ENCODE data around the gene ASIC2. TPM values are rescaled to one million over a fixed set of nuclear protein-coding genes. Genes with fewer than 3 reads are reported as not detected.

ASIC2 gene
- total RNA-seq, 1 experiment from 2014 or later, result not detected

GRCh38 chr17:33118391-33119075 lies 174.6 kb downstream of the ASIC2 start (continued):
- TF ChIP-seq TCF7L2 (IDR thresholded peaks at IDR 0.05; ENCODE audit: borderline replicate concordance, extremely low read depth, insufficient read depth, insufficient read length) (no peak), EZH2phosphoT487 (IDR thresholded peaks at IDR 0.05; ENCODE audit: borderline replicate concordance) (no peak), SP1 (IDR thresholded peaks at IDR 0.05; ENCODE audit: low read depth) (no peak), SRF (IDR thresholded peaks at IDR 0.05; ENCODE audit: low read depth) (no peak), RAD21 (IDR thresholded peaks at IDR 0.05; ENCODE audit: low read depth) (no peak)

- ChIA-PET RAD21 (ENCODE audit: low non-redundant PET in 1 of 2, low total read pairs in 2 of 2, uncharacterized antibody in 2 of 2, unreplicated experiment in 2 of 2) (no interaction called here), POLR2A (no interaction called here), CTCF (no interaction called here)
- ATAC-seq (no peak), DNase-seq (ENCODE audit: low read depth, low spot score) (no peak)
- peaks cover 0 to 12% of the 10 kb centered on the region in 2 experiments; a peak in 3 of 4 replicates for H3K4me1 ChIP-seq (ENCODE audit: control insufficient read depth in 1 of 2, insufficient read depth in 2 of 2, low read length in 2 of 2)
- no peaks in the 10 kb centered on the region for H4K20me1 ChIP-seq (ENCODE audit: insufficient read depth)
- BruUV-seq (replicated peaks), result no TSS peak
- H3K27ac ChIP-seq (ENCODE audit: low read depth, low read length), result no peak overlapping the region
- H2AFZ ChIP-seq (ENCODE audit: low read depth, low read length, poor library complexity, severe bottlenecking), result no peak overlapping the region
- TF ChIP-seq, protein P1, sequence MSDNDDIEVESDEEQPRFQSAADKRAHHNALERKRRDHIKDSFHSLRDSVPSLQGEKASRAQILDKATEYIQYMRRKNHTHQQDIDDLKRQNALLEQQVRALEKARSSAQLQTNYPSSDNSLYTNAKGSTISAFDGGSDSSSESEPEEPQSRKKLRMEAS (IDR thresholded peaks at IDR 0.05), result no peak
- TF ChIP-seq FOSL1 (IDR thresholded peaks at IDR 0.05; ENCODE audit: low read depth) (no peak), EZH2phosphoT487 (IDR thresholded peaks at IDR 0.05; ENCODE audit: borderline replicate concordance) (no peak), ZFX (IDR thresholded peaks at IDR 0.05) (no peak), RAD21 (IDR thresholded peaks at IDR 0.05; ENCODE audit: low read depth) (no peak), SIN3A (IDR thresholded peaks at IDR 0.05; ENCODE audit: low read depth) (no peak), ZNF274 (IDR thresholded peaks at IDR 0.05; ENCODE audit: low read depth, low read length) (no peak), JUND (IDR thresholded peaks at IDR 0.05) (no peak), CEBPB (IDR thresholded peaks at IDR 0.05; ENCODE audit: low read depth) (no peak)
- TF ChIP-seq, protein P2, sequence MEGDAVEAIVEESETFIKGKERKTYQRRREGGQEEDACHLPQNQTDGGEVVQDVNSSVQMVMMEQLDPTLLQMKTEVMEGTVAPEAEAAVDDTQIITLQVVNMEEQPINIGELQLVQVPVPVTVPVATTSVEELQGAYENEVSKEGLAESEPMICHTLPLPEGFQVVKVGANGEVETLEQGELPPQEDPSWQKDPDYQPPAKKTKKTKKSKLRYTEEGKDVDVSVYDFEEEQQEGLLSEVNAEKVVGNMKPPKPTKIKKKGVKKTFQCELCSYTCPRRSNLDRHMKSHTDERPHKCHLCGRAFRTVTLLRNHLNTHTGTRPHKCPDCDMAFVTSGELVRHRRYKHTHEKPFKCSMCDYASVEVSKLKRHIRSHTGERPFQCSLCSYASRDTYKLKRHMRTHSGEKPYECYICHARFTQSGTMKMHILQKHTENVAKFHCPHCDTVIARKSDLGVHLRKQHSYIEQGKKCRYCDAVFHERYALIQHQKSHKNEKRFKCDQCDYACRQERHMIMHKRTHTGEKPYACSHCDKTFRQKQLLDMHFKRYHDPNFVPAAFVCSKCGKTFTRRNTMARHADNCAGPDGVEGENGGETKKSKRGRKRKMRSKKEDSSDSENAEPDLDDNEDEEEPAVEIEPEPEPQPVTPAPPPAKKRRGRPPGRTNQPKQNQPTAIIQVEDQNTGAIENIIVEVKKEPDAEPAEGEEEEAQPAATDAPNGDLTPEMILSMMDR (IDR thresholded peaks at IDR 0.05 in 2 of 3, conservative IDR thresholded peaks at IDR 0.05 in 1 of 3; ENCODE audit: borderline replicate concordance in 1 of 3, insufficient read depth in 1 of 3, low read depth in 2 of 3, low read length in 2 of 3), result no peak
- TF ChIP-seq, protein P3, sequence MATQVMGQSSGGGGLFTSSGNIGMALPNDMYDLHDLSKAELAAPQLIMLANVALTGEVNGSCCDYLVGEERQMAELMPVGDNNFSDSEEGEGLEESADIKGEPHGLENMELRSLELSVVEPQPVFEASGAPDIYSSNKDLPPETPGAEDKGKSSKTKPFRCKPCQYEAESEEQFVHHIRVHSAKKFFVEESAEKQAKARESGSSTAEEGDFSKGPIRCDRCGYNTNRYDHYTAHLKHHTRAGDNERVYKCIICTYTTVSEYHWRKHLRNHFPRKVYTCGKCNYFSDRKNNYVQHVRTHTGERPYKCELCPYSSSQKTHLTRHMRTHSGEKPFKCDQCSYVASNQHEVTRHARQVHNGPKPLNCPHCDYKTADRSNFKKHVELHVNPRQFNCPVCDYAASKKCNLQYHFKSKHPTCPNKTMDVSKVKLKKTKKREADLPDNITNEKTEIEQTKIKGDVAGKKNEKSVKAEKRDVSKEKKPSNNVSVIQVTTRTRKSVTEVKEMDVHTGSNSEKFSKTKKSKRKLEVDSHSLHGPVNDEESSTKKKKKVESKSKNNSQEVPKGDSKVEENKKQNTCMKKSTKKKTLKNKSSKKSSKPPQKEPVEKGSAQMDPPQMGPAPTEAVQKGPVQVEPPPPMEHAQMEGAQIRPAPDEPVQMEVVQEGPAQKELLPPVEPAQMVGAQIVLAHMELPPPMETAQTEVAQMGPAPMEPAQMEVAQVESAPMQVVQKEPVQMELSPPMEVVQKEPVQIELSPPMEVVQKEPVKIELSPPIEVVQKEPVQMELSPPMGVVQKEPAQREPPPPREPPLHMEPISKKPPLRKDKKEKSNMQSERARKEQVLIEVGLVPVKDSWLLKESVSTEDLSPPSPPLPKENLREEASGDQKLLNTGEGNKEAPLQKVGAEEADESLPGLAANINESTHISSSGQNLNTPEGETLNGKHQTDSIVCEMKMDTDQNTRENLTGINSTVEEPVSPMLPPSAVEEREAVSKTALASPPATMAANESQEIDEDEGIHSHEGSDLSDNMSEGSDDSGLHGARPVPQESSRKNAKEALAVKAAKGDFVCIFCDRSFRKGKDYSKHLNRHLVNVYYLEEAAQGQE (IDR thresholded peaks at IDR 0.05; ENCODE audit: low read depth), result no peak
- H3K4me3 ChIP-seq (replicated peaks in 1 of 2; ENCODE audit: low read depth in 1 of 2, low read length in 2 of 2), result no peak overlapping the region
- no peaks in the 10 kb centered on the region for H3K9me3 ChIP-seq (ENCODE audit: control insufficient read depth in 1 of 2, insufficient read depth in 1 of 2, low read depth in 1 of 2, low read length in 2 of 2)
- no peaks in the 10 kb centered on the region for H3K79me2 ChIP-seq (ENCODE audit: insufficient read depth, low read length)
- intact Hi-C loops (cut with micrococcal nuclease), result no loop called here
- no peak overlapping the region for H3K9ac ChIP-seq (ENCODE audit: low read length)
- peaks cover 40% of the 10 kb centered on the region for H3K27me3 ChIP-seq (ENCODE audit: insufficient read depth, low read length)
- no peaks in the 10 kb centered on the region for H3K36me3 ChIP-seq (ENCODE audit: control insufficient read depth in 1 of 2, insufficient read depth in 2 of 2, low read length in 2 of 2)
- H3K4me2 ChIP-seq (ENCODE audit: low read length), result no peak overlapping the region
- no peaks in the 10 kb centered on the region for H3K9me2 ChIP-seq (ENCODE audit: insufficient read depth)
Measured at GRCh38 chr17:33116021-33116551, 177.0 kb downstream of the ASIC2 start.
